HG03575 (cell line): ENCODE results near the gene MRTFB.

ENCODE experiments used
- ATAC-seq: cut with Tn5 transposase; IDR thresholded peaks from one replicate; pipeline ENCODE4 v1.9.1; 2021; ENCODE audit not compliant: unreplicated experiment, insufficient number of reproducible peaks, low FRiP score; ENCODE audit errors: extremely low read depth

The MRTFB gene

DNA sequence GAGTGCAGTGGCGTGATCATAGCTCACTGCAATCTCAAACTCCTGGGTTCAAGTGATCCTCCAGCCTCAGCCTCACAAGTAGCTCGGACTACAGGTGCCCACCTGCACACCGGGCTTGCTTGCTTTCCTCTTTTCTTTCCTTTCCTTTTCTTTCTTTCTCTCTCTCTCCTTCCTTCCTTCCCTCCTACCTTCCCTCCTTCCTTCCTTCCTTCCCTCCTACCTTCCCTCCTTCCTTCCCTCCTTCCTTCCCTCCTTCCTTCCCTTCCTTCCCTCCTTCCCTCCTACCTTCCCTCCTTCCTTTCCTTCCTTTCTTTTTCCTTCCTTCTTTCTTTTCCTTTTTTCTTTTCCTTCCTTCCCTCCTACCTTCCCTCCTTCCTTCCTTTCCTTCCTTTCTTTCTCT lies 225.5 kb downstream of the MRTFB start:
- ATAC-seq: no peak

DNA sequence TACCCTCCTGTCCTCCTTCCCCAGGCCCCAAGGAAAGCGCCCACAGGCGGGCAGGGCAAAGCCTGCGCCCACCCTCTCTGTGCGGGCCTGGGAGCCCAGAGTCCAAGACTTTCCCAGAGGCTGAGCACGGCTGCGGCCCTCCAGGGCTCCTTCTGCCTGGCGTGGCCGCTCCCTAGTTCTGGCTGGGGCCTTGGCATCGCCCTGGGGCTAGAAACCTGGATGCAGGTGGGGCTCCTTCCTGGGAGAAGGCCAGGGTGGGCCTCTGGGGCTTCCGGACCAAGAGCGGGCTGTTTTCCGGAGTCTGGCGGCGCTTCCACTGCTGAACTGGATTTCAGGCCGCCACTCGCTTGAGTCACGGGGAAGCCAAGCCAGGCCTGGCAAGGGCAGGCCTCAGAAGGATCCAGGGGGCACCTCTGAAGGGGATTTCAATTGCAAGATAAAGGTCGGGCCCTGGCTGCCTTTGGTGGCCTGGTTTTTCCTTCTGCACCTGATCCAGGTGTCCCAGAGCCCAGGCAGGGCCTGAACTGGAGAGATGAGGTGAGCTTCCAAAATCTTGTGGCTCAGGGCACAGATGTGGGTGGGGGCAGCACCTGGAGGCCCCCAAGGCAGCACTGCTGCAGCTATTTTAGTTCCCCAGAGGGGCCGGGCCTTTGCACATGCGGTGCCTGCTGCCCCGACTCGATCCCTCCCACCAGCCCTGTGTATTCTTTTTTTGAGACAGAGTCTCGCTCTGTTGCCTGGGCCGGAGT lies 227.4 kb downstream of the MRTFB start:
- ATAC-seq: no peak

DNA sequence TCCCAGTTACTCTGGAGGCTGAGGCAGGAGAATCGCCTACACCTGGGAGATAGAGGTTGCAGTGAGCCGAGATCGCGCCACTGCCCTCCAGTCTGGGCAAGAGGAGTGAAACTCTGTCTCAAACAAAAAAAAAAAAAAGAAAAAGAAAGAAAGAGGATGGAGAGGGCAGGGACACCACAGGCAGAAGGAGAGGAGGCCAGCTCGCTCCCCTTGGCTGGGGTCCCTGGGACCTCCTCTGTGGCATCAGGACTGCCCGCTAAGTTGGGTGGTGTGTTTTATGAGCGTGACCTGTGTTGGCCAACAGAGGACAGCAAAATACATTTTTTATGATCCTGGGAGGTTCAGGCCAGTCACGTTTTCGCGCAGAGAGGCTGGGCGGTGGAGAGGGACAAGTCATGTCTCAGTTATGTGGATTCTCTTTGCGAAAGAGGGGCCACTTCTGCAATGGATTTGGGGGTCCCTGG lies 229.6 kb downstream of the MRTFB start:
- no peak for ATAC-seq

DNA sequence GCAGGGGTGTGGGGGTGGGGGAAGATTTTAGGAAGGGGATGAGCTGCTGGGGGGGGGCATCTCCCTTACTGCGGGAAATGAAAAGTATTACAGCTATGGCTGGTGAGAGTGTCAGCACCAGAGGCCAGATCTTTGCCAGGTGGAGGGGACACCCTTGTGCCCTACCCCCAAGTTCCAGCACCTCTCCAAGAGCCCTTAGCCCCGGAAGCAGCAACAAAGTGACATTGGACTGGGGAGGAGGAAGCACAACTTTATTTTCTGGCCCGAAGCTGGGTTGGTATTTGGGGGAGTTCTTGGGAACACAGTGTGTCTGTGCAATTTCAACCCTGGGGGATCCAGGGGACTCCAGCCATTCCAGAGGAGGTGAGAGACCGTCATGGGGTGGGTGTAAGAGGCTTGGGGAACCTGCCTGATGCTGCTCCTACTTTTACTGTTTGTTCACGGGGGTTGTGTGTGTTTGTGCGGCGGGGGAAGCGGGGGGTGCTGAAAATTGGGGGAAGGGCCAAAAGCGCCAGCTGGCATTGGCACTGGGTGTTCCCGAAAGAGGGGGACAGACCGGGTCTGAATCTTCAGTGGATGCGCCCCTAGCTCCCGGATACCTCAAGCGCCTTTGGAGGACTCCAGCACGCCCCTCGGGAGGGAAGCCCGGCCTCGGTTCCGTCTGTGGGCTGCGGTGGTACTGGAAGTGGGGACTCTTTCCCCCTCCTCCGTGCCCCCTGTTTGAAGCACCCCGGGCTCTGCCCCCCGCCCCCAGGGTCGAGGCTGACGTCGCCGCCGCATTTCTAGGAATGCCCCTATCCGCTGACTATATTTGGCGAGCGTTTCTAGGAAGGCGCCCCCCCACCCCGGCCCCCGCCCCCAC lies 230.3 kb downstream of the MRTFB start:
- no peak for ATAC-seq

DNA sequence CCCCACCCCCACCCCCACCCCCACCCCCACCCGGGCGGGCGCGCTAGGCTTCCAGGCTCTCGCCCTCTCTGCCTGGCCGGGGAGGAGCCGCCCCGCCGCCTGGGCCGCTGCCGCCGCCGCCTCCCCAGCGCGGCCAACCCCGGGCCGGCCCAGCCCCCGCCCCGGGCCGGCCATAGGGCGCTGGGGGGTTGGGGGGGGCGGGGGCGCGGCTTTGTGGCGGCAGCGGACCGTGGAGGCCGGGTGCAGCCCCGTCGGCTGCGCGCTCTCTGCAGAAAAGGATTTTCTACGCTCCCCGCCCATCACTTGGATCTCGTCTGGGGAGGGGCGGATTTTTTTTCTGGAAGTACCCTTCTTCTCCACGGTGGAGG lies 230.9 kb downstream of the MRTFB start:
- no peak for ATAC-seq

DNA sequence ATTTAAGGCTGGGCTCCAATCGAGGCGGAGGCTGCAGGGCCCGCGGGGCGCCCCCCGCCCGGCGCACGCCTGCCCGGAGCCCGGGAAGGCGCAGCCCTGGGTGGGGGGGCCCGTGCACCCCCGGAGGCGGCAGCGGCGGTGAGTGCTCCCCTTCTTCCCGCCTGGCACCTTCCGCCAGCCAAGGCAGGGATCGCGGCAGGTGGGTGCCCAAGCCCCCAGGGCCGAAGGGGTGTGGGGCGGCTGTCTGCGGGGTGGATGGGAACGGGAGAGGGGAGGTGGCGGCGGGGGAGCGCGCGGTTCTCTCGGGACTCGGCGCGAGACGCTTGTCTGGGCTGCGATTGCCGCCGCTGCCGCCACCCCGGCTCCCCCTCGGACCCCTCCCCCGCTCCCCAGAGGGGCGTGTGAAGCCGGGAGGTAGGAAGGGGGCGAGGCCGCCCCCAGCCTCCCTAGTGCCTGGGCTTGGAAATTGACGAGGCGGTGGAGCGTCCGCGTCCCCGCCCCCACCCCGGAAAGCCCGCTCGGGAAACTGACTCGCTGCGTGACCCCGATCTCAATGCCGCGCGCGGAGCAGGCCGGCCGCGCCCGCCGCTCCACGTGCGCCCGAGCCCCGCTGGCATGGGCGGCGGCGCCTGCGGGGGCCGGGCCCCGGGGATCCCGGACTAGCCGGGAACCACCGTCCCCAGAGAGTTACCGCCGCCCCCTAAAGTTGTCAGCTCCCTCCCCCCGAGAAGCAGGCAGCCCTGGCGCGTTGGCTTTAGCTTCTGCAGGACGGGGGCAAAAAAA lies 231.5 kb downstream of the MRTFB start:
- ATAC-seq: no peak

- ATAC-seq: no peak
These were observed 232.1 kb downstream of the MRTFB start for GRCh38 chr16:14303182-14303618.

- no peak for ATAC-seq
These were observed 232.7 kb downstream of the MRTFB start for GRCh38 chr16:14303639-14304394.

DNA sequence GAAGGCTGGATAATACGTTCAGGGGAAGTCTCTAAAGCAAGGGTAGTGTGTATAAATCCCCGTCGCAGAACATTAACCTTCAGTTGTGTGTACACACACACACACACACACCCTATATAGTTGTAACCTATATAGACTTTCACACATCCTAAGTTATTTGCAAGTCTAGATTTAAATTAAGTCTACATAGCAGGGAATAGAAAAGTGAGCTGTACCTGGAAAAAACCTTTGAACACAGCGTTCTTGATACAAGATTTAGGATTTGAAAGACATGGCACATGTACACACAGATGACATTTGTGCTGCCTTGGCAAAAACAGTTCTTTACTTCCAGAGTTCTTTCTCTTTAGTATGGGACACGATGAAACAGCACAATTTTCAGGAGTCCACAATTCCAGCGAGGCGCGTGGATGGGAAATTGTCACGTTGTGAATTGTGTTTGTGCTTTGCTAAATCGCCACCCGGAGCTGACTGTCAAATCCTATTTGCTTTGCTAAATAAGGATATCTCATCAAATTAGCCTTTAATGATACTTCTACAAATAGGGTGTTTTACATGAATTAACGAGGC lies 233.9 kb downstream of the MRTFB start:
- ATAC-seq: no peak

- no peak for ATAC-seq
These were observed 235.5 kb downstream of the MRTFB start for GRCh38 chr16:14306485-14307058.

- ATAC-seq: no peak
These were observed 236.0 kb downstream of the MRTFB start for GRCh38 chr16:14307059-14307526.

DNA sequence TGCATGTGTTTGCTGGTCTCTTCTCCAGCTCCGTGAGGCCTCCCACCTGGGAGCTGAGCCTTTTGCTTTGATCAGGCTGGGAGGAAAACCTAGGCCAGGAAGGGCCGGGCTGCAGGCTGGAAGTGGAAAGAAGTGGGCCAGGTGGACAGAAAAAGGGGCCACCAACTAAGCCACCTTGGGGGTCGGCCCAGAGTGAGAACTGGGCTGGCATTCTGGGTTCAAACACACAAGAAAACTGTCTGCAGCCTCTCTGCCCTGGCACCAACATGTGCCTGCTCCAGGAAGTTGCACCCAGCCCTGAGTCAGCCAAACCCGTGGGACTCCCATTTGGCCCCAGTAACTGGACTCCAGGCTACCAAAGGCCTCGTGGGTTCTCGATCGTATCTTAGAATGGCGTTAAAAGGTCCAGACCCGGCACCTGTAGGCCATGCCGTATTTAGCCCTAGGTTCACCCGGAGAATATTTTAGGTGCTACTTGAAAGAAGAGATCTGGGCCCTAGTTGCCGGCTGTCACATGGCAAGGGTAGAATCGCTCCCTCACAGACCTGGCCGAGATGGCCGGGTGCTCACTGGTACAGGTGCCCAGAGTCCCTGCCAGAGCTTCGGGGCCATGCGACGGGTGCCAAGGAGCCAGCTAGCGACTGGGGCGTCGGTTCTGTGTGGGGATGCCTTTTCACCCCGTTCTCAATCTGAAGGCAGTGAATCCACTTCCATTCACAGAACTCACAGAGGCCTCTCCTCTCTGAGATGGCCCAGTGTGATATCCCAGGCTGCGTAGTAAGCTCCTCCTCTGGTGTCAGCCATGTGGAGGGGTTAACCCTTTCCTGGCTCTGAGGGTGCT lies 236.6 kb downstream of the MRTFB start:
- ATAC-seq: no peak

DNA sequence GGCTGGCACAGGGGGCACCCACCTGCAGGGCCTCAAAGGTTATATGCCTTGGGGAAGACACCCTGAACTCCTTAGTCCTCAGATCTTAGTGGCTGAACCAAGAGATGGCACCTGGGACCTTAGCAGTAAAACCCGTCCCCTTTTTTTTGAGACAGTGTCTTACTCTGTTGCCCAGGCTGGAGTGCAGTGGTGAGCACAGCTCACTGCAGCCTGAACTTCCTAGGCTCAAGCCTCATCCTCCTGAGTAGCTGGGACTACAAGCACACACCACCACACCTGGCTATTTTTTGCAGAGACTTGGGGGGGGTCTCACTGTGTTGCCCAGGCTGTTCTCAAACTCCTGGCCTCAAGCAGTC lies 237.2 kb downstream of the MRTFB start:
- ATAC-seq: no peak

DNA sequence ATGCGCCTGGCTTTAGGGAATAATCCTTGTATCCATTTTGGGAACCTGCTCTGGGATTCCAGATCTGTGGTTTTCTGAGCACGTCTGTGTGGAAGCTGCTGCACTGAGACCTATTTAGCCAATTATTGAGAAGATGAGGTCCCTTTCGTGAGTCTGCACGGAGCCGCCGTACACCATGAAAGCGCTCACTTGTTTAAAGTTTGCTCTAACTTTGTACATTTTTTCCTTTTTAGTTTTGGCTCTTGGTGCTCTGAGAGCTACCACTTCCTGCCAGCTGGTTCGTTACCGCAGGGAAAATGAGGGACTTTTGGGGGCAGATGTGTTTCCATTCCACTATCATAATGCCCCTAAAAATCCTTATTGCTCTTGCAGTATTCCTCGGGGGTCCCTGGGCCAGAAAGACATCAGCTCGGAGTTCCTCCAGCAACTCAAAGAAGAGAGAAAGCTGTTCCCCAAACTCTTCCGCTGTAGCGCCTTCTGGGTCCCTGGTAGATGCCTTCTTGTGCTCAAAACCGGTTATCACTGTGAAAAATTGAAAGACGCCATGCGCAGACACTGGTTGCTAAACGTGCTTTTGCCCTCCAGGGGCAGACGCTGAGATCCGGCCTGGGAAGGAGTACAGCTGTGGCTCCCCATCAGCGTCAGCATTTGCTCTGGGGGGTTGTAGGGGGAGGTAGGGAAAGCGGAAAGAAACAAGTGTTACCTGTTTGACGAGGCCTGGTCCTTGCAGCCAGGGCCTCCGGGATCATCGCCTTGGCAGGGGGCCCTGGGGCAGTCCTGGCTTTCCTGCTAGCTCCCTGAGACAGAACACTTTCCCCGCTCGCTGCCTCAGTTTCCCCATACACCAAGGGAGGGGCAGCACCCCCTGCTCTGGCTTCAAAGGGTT lies 238.1 kb downstream of the MRTFB start:
- no peak for ATAC-seq

DNA sequence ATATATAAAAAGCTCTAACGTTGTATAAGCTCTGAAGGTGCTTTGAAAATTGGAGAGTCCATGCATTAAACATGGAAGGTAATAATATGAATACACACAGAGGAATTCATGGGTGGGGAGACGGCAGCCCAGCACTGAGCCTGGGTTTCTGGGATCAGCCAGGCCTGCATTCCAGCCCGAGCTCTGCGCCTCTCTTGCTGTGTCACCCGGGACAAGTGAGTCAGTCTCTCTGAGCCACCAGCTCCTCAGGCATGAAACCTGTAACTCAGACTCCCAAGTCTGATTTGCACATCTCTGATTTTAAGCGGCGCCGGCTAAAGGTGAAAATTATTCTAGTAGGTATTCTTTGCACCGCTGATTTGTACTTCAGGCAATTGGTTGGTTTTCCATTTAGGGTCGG lies 238.8 kb downstream of the MRTFB start:
- no peak for ATAC-seq

DNA sequence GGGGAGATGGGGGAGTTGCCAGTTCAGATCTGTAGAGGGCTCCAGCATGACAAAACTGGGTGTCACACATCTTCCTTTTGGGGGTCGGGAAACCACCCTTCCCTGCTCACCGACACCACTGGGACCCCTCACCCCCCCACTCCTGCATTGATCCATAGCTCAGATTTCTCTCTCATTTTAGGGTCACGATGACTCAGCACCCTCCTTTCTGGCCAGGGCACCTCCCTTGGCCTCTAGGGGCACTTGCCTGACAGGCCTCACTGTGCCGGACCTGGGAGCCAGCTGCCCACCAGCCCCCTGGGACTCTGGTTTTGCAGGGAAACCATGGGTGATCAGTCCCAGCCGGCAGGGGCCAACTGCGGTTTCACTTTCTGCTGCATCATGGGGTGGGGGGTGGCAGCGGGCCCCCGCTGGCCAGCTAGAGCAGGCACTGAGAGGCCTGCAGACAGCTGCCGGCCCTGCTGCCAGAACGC lies 239.4 kb downstream of the MRTFB start:
- no peak for ATAC-seq
